ENCODE data around the gene PLD6.
"Not testable (repeated sequence)": the region's sequence is repeated elsewhere in the genome, so short reads cannot be mapped to it uniquely, and the experiment has no call there.

Gene PLD6

DNA sequence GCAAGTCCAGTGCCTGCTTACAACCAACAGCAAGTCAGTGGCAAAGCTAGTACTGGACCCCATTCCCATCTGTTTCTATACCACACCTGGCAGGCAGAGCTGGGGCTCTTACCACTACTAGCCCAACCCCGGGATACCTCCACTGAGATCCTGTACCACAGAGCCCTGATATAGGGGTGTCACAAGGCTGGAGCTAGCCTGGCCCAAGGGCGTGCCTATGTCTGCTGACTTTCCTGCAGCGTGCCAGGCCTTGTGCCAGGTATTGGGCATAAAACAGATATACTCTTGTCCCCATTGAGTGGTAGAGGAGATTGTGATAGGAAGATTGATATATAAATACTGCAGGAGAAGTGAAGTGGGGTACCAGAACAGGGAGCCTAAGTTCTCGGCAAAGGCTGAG, 44.4 kb downstream of the PLD6 start:
- Histone ChIP-seq H3K4me3 (ENCODE audit: low read depth, low read length) (no peak overlapping the region), H3K27me3 (ENCODE audit: insufficient read depth, low read depth, severe bottlenecking) (no peaks in the 10 kb centered on the region), H3K9me3 (ENCODE audit: severe bottlenecking) (no peaks in the 10 kb centered on the region), H3K27ac (no peak overlapping the region), H3K36me3 (peaks cover 83% of the 10 kb centered on the region)
- no peak for TF ChIP-seq CTCF (IDR thresholded peaks at IDR 0.05; ENCODE audit: low read depth, low read length)
- no peak for DNase-seq

- DNase-seq = no peak
- Histone ChIP-seq H3K9me3 (ENCODE audit: severe bottlenecking) (no peaks in the 10 kb centered on the region), H3K4me3 (ENCODE audit: low read depth, low read length) (no peak overlapping the region), H3K36me3 (peaks cover 84% of the 10 kb centered on the region), H3K27ac (no peak overlapping the region), H3K27me3 (ENCODE audit: insufficient read depth, low read depth, severe bottlenecking) (no peaks in the 10 kb centered on the region)
- no peak for TF ChIP-seq CTCF (IDR thresholded peaks at IDR 0.05; ENCODE audit: low read depth, low read length)
Measured at GRCh38 chr17:17161121-17161520, 45.0 kb downstream of the PLD6 start.

GRCh38 chr17:17159571-17159970, 46.6 kb downstream of the PLD6 start:
- Histone ChIP-seq H3K27me3 (ENCODE audit: insufficient read depth, low read depth, severe bottlenecking) (no peaks in the 10 kb centered on the region), H3K27ac (no peak overlapping the region), H3K9me3 (ENCODE audit: severe bottlenecking) (no peaks in the 10 kb centered on the region), H3K36me3 (peaks cover 86% of the 10 kb centered on the region), H3K4me3 (ENCODE audit: low read depth, low read length) (no peak overlapping the region)
- no peak for TF ChIP-seq CTCF (IDR thresholded peaks at IDR 0.05; ENCODE audit: low read depth, low read length)
- no peak for DNase-seq

GRCh38 chr17:17158506-17158905, 47.6 kb downstream of the PLD6 start:
- H3K36me3 ChIP-seq = peaks cover 87% of the 10 kb centered on the region
- not testable (repeated sequence) for H3K27ac ChIP-seq; H3K4me3 ChIP-seq (ENCODE audit: low read depth, low read length); DNase-seq; H3K27me3 ChIP-seq (ENCODE audit: insufficient read depth, low read depth, severe bottlenecking); H3K9me3 ChIP-seq (ENCODE audit: severe bottlenecking)

GRCh38 chr17:17157041-17157440, 49.1 kb downstream of the PLD6 start:
- Histone ChIP-seq H3K27ac (no peak overlapping the region), H3K27me3 (ENCODE audit: insufficient read depth, low read depth, severe bottlenecking) (no peaks in the 10 kb centered on the region), H3K9me3 (ENCODE audit: severe bottlenecking) (no peaks in the 10 kb centered on the region), H3K36me3 (peaks cover 90% of the 10 kb centered on the region), H3K4me3 (ENCODE audit: low read depth, low read length) (no peak overlapping the region)
- TF ChIP-seq CTCF (IDR thresholded peaks at IDR 0.05; ENCODE audit: low read depth, low read length) = no peak
- no peak for DNase-seq

- H3K9me3 ChIP-seq (ENCODE audit: severe bottlenecking) = no peaks in the 10 kb centered on the region
- no peak for DNase-seq
- no peak for TF ChIP-seq CTCF (IDR thresholded peaks at IDR 0.05; ENCODE audit: low read depth, low read length)
- H3K27me3 ChIP-seq (ENCODE audit: insufficient read depth, low read depth, severe bottlenecking) = no peaks in the 10 kb centered on the region
- H3K4me3 ChIP-seq (ENCODE audit: low read depth, low read length) = no peak overlapping the region
- peaks cover 90% of the 10 kb centered on the region for H3K36me3 ChIP-seq
- H3K27ac ChIP-seq = no peak overlapping the region
Measured at GRCh38 chr17:17156511-17156910, 49.6 kb downstream of the PLD6 start.

Data from WERI-Rb-1 (cell line).